Renal pelvis (tissue), 4 donors: ENCODE measurements around the gene UCHL5. TPM values are rescaled to one million over a fixed set of nuclear protein-coding genes. Genes with fewer than 3 reads are reported as not detected.

ENCODE experiments used
- DNase-seq: peaks from one replicate; pipeline ENCODE4 v3.0.0-alpha.2; 2013
- polyA plus RNA-seq, 3 donors: library from polyadenylated mRNA; unstranded; fragments of 120-200 nt; gene quantifications; one replicate each; pipeline ENCODE4 v1.2.1, GENCODE V29; 2013; ENCODE audit not compliant: insufficient read length in 3 of 3

The UCHL5 gene
- polyA plus RNA-seq, 3 donors = 36.8 to 45.4 (median 41.4) TPM

- no peak for DNase-seq
These were observed 90.1 kb downstream of the UCHL5 start for GRCh38 chr1:192969091-192969490.

- DNase-seq = no peak
These were observed 90.8 kb downstream of the UCHL5 start for GRCh38 chr1:192968323-192968722.

GRCh38 chr1:192967901-192968300, 91.3 kb downstream of the UCHL5 start:
- DNase-seq = no peak

GRCh38 chr1:192967211-192967877, 91.8 kb downstream of the UCHL5 start:
- DNase-seq = no peak

- no peak for DNase-seq
These were observed 93.1 kb downstream of the UCHL5 start for GRCh38 chr1:192966073-192966472.

GRCh38 chr1:192962901-192963300, 96.3 kb downstream of the UCHL5 start:
- no peak for DNase-seq

Other genes starting within 250 kb of the UCHL5 start
- 10 to 100 TPM; 32.6 to 49.2 (median 46.0) TPM for gene RO60, start 252 bp upstream of the UCHL5 start, polyA plus RNA-seq
- 10 to 100 TPM; 11.3 to 12.8 (median 12.3) TPM for gene GLRX2, start 46.1 kb upstream of the UCHL5 start, polyA plus RNA-seq
- gene CDC73, start 62.7 kb upstream of the UCHL5 start, polyA plus RNA-seq = 10 to 100 TPM; 39.6 to 45.0 (median 42.4) TPM
- gene B3GALT2, start 127.3 kb upstream of the UCHL5 start, polyA plus RNA-seq = 10 to 100 TPM; 11.9 to 15.5 (median 12.8) TPM